GM13976 (cell line): Measurements from ENCODE around the gene EEF2K.
A peak's percentile ranks its signal among the peaks of the same experiment; 100 is the strongest.

ENCODE experiments used
- DNase-seq: peaks from one replicate; pipeline ENCODE4 v3.0.0; 2012; ENCODE audit warnings: low spot score
- in situ Hi-C: fragments of 300-500 bp; cut with MboI; formaldehyde crosslinking; loops from one replicate; pipeline ENCODE4 v1.12.0; 2022; ENCODE audit warnings: low sequenced_read_pairs, mixed read lengths, inconsistent platforms; ENCODE audit not compliant: unreplicated experiment
- TF ChIP-seq, protein P1 (sequence below): IDR thresholded peaks from 2 replicates; pipeline ENCODE4 v1.5.1; 2012; ENCODE audit warnings: borderline replicate concordance, mild to moderate bottlenecking; ENCODE audit not compliant: insufficient read depth; ENCODE audit errors: extremely low read depth, missing control alignments, control extremely low read depth

EEF2K gene

GRCh38 chr16:22320572-22321339 is 114.7 kb downstream of the EEF2K start:
- peak; percentile 17 for DNase-seq
- TF ChIP-seq, protein P1, sequence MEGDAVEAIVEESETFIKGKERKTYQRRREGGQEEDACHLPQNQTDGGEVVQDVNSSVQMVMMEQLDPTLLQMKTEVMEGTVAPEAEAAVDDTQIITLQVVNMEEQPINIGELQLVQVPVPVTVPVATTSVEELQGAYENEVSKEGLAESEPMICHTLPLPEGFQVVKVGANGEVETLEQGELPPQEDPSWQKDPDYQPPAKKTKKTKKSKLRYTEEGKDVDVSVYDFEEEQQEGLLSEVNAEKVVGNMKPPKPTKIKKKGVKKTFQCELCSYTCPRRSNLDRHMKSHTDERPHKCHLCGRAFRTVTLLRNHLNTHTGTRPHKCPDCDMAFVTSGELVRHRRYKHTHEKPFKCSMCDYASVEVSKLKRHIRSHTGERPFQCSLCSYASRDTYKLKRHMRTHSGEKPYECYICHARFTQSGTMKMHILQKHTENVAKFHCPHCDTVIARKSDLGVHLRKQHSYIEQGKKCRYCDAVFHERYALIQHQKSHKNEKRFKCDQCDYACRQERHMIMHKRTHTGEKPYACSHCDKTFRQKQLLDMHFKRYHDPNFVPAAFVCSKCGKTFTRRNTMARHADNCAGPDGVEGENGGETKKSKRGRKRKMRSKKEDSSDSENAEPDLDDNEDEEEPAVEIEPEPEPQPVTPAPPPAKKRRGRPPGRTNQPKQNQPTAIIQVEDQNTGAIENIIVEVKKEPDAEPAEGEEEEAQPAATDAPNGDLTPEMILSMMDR: no peak
- in situ Hi-C loops: loop anchor here (10.0 kb wide), 1 partner anchor 1016 kb away; no protein-coding TSS in a partner anchor

DNA sequence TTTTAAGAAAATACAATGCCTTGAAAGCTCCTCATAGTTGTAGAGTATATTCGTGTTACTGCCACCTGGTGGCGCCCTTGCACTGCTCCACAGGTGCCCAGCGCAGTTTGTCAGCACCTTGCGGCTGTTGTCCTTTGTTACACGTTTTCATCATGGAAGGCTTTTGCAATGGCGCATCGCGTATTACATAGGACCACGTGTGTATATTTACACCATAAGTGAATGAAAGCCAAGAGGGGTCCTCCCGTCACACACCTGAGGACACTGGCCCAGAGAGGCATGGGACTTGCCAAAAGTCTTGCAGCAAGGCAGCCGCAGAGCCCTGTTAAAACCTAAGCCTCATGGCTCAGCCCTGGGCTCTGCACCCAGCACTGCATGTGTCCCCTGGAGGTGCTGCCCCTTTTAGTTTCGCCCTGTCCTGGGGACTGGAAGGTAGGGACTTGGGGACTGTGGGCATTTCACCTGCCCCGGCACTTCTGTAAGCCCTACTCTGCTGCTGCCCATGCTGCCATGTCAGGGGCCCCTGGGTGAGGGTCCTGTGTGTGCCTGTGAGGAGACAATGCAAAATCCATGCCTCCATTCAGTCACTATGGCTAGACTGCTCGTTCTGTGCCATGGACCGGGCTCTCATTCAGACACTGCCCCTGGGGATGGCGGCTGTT is 115.4 kb downstream of the EEF2K start:
- peak; percentile 86 for DNase-seq
- TF ChIP-seq, protein P1: peak; percentile 60
- in situ Hi-C loops: loop anchor here (10.0 kb wide), 1 partner anchor 1017 kb away; no protein-coding TSS in a partner anchor

- TF ChIP-seq, protein P1: no peak
- no peak for DNase-seq
- in situ Hi-C loops: loop anchor here (10.0 kb wide), 1 partner anchor 1017 kb away; no protein-coding TSS in a partner anchor
These were observed 116.0 kb downstream of the EEF2K start for GRCh38 chr16:22322021-22322471.

DNA sequence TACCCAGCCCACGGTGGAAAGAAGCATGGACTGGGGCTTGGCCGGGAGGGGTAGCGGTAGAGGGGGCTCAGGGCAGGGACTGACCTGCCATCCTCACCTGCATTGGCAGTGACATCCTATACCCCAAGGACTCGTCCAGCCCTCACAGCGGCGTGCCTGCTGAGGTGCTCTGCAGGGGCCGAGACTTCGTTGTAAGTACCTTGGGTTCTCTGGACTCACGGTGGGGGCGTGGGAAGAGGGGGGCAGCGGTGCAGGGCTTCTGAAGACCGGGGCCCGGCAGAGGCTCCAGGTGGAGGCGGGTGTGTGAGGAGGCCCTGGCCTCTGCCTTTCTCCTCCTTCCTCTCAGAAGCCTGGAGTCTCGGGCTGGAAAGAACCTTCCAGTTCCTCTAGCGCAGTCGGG is 116.7 kb downstream of the EEF2K start:
- no peak for DNase-seq
- TF ChIP-seq, protein P1: no peak
- in situ Hi-C loops: loop anchor here (10.0 kb wide), 1 partner anchor 1018 kb away; no protein-coding TSS in a partner anchor

- no peak for DNase-seq
- TF ChIP-seq, protein P1: no peak
- in situ Hi-C loops: loop anchor here (10.0 kb wide), 1 partner anchor 1019 kb away; no protein-coding TSS in a partner anchor
These were observed 117.3 kb downstream of the EEF2K start for GRCh38 chr16:22323173-22323958.
